Neuronal stem cell (in vitro differentiated cells): ENCODE measurements around the gene WHRN.

Experiments
- DNase-seq: peaks from one replicate; pipeline ENCODE4 v3.0.0-alpha.2; 2013; ENCODE audit warnings: low spot score
- H2AFZ ChIP-seq: one replicate; pipeline ENCODE4 v1.6.1; 2013; ENCODE audit warnings: mild to moderate bottlenecking, low read length, inconsistent platforms
- H2AK5ac ChIP-seq: 2 replicates; pipeline ENCODE4 v1.6.1; 2013; ENCODE audit warnings: low read depth, mild to moderate bottlenecking, inconsistent platforms, low read length, moderate library complexity, mixed read lengths
- H2BK120ac ChIP-seq: 2 replicates; pipeline ENCODE4 v1.6.1; 2013; ENCODE audit warnings: low read depth, mild to moderate bottlenecking, inconsistent platforms, low read length, moderate library complexity, mixed read lengths
- H2BK12ac ChIP-seq: one replicate; pipeline ENCODE4 v1.6.1; 2013; ENCODE audit warnings: low read length, inconsistent platforms
- H2BK15ac ChIP-seq: 2 replicates; pipeline ENCODE4 v1.6.1; 2013; ENCODE audit warnings: mild to moderate bottlenecking, low read length, inconsistent platforms, mixed read lengths
- H2BK5ac ChIP-seq: one replicate; pipeline ENCODE4 v1.6.1; 2013; ENCODE audit warnings: inconsistent platforms, mild to moderate bottlenecking, low read length, moderate library complexity
- H3K14ac ChIP-seq: one replicate; pipeline ENCODE4 v1.6.1; 2013; ENCODE audit warnings: low read length, inconsistent platforms
- H3K18ac ChIP-seq: 2 replicates; pipeline ENCODE4 v1.6.1; 2013; ENCODE audit warnings: low read length, inconsistent platforms
- H3K23ac ChIP-seq: 2 replicates; pipeline ENCODE4 v1.6.1; 2013; ENCODE audit warnings: low read depth, mild to moderate bottlenecking, mixed read lengths, low read length, inconsistent platforms; ENCODE audit not compliant: poor library complexity
- H3K27ac ChIP-seq: replicated peaks from 3 replicates; pipeline ENCODE4 v1.5.1; 2013; ENCODE audit warnings: low read length, inconsistent platforms
- H3K27me3 ChIP-seq, 3 experiments: 2 replicates each; pipeline ENCODE4 v1.6.1; 2013; ENCODE audit warnings: low read length in 3 of 3, mild to moderate bottlenecking in 2 of 3, inconsistent platforms in 1 of 3, low read depth in 1 of 3, mixed read lengths in 1 of 3, moderate library complexity in 1 of 3; ENCODE audit not compliant: control insufficient read depth in 3 of 3, insufficient read depth in 3 of 3
- H3K36me3 ChIP-seq, 2 donors: replicated peaks in 1 of 2; 2 replicates each; pipeline ENCODE4 v1.6.1; 2013; ENCODE audit warnings: low read length in 2 of 2; ENCODE audit not compliant: control insufficient read depth in 2 of 2, insufficient read depth in 2 of 2
- H3K4ac ChIP-seq: 2 replicates; pipeline ENCODE4 v1.6.1; 2013; ENCODE audit warnings: inconsistent platforms, mild to moderate bottlenecking, low read length, moderate library complexity
- H3K4me1 ChIP-seq, 2 donors: 1 replicate in 1 of 2; 2 replicates in 1 of 2; pipeline ENCODE4 v1.6.1; 2013; ENCODE audit warnings: low read length in 2 of 2, low read depth in 1 of 2; ENCODE audit not compliant: control insufficient read depth in 2 of 2, insufficient read depth in 1 of 2
- H3K4me2 ChIP-seq: one replicate; pipeline ENCODE4 v1.6.1; 2013; ENCODE audit warnings: mild to moderate bottlenecking, low read length, inconsistent platforms; ENCODE audit not compliant: insufficient read depth, poor library complexity, severe bottlenecking
- H3K4me3 ChIP-seq, 2 donors: 2 replicates each; pipeline ENCODE4 v1.5.1; 2013; ENCODE audit warnings: low read length in 2 of 2, mild to moderate bottlenecking in 2 of 2, inconsistent platforms in 1 of 2, moderate library complexity in 1 of 2
- H3K79me1 ChIP-seq: one replicate; pipeline ENCODE4 v1.6.1; 2013; ENCODE audit warnings: low read depth, mild to moderate bottlenecking, inconsistent platforms, low read length, moderate library complexity
- H3K9ac ChIP-seq: one replicate; pipeline ENCODE4 v1.6.1; 2013; ENCODE audit warnings: mild to moderate bottlenecking, low read depth, low read length, inconsistent platforms; ENCODE audit not compliant: poor library complexity
- H3K9me3 ChIP-seq, 2 donors: replicated peaks in 1 of 2; 2 replicates each; pipeline versions ENCODE3 to v1.6.1; 2013; ENCODE audit warnings: low read length in 2 of 2, mild to moderate bottlenecking in 2 of 2, inconsistent platforms in 1 of 2, low read depth in 1 of 2, mixed read lengths in 1 of 2, moderate library complexity in 1 of 2; ENCODE audit not compliant: control insufficient read depth in 2 of 2, insufficient read depth in 1 of 2
- H4K8ac ChIP-seq: one replicate; pipeline ENCODE4 v1.6.1; 2013; ENCODE audit warnings: low read depth, mild to moderate bottlenecking, inconsistent platforms, low read length, moderate library complexity
- H4K91ac ChIP-seq: one replicate; pipeline ENCODE4 v1.6.1; 2013; ENCODE audit warnings: low read length, low read depth, mild to moderate bottlenecking, inconsistent platforms; ENCODE audit not compliant: poor library complexity
- WGBS, 2 donors: extraction: QIAGEN DNeasy Blood & Tissue Kit; methylation state at CpG; one replicate each; pipeline ENCODE4 v1.1.7; 2013; ENCODE audit warnings: missing lambda C conversion rate in 2 of 2, mixed read lengths in 1 of 2; ENCODE audit not compliant: insufficient read length in 2 of 2, insufficient replicate concordance in 1 of 2; ENCODE audit errors: extremely low coverage in 2 of 2; 5-methylcytosine and 5-hydroxymethylcytosine counted together

The WHRN gene

DNA sequence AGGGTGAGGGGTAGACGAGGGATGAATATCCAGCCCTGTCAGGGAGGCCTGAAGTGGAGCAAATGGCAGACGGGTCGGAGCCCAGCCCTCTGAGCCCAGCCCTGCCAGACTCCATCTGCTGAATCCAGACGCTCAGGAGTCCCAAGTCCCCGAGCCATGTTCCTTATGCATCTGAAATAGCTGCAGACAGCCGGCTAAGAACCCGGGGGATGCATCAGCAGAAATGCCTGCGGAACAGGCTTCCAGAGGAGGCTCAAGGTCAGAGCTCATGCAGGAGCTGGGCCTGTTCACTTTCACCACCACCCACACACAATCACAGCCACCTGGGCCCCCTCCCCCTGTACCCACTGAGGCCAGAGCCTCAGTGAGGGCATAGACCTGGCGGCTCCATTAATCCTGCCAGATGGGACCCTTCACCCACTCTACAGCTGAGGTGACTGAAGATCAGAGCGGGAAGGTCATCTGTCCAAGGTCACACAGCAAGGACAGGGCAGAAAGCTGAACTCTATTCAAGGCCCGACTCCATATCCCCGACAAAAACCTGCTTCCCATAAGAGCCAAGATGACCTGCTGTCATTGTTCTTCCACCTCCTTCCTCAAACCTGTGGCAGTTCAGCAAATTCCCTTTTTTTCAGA, 93.1 kb downstream of the WHRN start:
- Histone ChIP-seq H3K9ac (no peak overlapping the region), H3K27me3 (no peaks in the 10 kb centered on the region), H2BK15ac (no peak overlapping the region), H4K91ac (no peak overlapping the region), H3K27ac (no peak overlapping the region), H2BK12ac (no peak overlapping the region), H2AFZ (no peak overlapping the region), H3K4ac (no peak overlapping the region), H3K4me2 (no peak overlapping the region), H3K14ac (no peak overlapping the region), H2BK5ac (no peak overlapping the region), H3K23ac (no peak overlapping the region), H2BK120ac (no peak overlapping the region), H3K9me3 (no peaks in the 10 kb centered on the region), H3K4me3 (no peak overlapping the region), H3K4me1 (peaks cover 23 to 33% of the 10 kb centered on the region in 2 donors), H4K8ac (no peak overlapping the region), H3K18ac (no peak overlapping the region), H3K36me3 (peaks cover 0 to 2% of the 10 kb centered on the region in 2 donors), H2AK5ac (no peak overlapping the region), H3K79me1 (no peaks in the 10 kb centered on the region)
- no CpG with 5 or more reads among the region's 12 CpGs for WGBS, 2 donors
- no peak for DNase-seq

DNA sequence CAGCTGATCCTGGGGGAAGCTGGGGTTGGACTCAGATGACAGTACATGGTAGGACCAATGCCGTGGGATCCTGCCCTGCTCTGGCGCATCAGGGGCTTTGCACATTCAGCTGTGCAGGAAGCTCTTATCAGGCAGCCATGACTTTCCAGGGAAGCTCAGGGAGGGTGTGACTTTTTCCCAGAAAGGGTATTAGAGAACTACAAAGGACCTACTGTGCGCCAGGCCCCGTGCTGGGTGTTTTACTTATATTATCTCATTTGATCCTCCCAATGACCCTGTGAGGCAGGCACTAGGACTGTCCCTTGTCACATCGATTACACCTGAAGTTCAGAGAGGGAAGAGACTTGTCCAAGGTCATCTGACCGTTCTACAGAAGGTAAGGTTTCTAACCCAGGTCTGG, 93.8 kb downstream of the WHRN start:
- Histone ChIP-seq H3K4me2 (no peak overlapping the region), H2AK5ac (no peak overlapping the region), H3K4me1 (peaks cover 19 to 28% of the 10 kb centered on the region in 2 donors), H3K27ac (no peak overlapping the region), H3K79me1 (no peaks in the 10 kb centered on the region), H3K36me3 (peaks cover 0 to 2% of the 10 kb centered on the region in 2 donors), H3K9me3 (no peaks in the 10 kb centered on the region), H3K27me3 (no peaks in the 10 kb centered on the region), H3K9ac (no peak overlapping the region), H2BK15ac (no peak overlapping the region), H3K4me3 (no peak overlapping the region), H2AFZ (no peak overlapping the region), H2BK120ac (no peak overlapping the region), H2BK5ac (no peak overlapping the region), H3K18ac (no peak overlapping the region), H2BK12ac (no peak overlapping the region), H4K91ac (no peak overlapping the region), H3K4ac (no peak overlapping the region), H3K14ac (no peak overlapping the region), H4K8ac (no peak overlapping the region), H3K23ac (no peak overlapping the region)
- DNase-seq: no peak
- WGBS, 2 donors: no CpG with 5 or more reads among the region's 6 CpGs

DNA sequence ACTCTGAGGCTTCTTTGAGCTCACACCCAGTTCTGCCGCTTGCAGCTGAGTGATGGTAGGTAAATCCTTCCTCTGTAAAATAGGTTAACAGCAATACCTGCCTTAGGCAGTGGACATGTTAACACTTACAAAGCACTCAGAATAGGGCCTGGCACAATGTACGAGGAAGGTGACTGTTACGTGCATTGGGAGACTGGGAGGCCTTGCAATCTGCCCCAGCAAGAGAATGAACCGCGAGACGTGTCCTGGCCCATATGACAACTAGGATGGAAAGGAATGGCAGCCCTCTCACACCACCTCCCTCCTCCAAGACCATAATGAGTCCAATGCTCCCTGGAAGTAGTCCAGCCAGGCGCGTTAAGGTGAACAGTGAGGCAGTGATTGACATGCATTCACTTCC, 94.4 kb downstream of the WHRN start:
- no CpG with 5 or more reads among the region's 8 CpGs for WGBS, 2 donors
- Histone ChIP-seq H2BK12ac (no peak overlapping the region), H3K4me3 (no peak overlapping the region), H3K27me3 (no peaks in the 10 kb centered on the region), H3K18ac (no peak overlapping the region), H3K4me2 (no peak overlapping the region), H4K8ac (no peak overlapping the region), H3K27ac (no peak overlapping the region), H3K23ac (no peak overlapping the region), H2AFZ (no peak overlapping the region), H3K4ac (no peak overlapping the region), H2AK5ac (no peak overlapping the region), H3K4me1 (peaks cover 19 to 28% of the 10 kb centered on the region in 2 donors), H2BK120ac (no peak overlapping the region), H3K36me3 (peaks cover 0 to 2% of the 10 kb centered on the region in 2 donors), H3K79me1 (no peaks in the 10 kb centered on the region), H3K9me3 (no peaks in the 10 kb centered on the region), H3K14ac (no peak overlapping the region), H2BK5ac (no peak overlapping the region), H3K9ac (no peak overlapping the region), H4K91ac (no peak overlapping the region), H2BK15ac (no peak overlapping the region)
- no peak for DNase-seq

DNA sequence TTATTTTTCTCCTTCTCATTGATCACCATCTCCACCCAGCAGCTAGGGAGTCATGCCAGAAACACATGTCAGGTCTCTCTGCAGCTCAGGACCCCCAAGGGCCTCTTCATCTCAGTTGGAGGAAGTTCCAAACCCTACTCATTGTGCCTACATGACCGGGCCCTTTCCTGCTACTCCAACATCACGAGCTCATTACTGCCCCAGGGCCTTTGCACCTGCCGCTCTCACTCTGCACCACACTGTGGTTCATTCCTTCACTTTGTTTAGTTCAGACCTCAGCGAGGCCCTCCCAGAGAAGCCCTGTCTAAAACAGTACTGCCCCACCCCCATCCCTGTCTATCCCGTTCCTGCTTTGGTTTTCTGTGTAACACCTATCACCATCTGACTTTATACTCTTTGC, 95.4 kb downstream of the WHRN start:
- no peak overlapping the region for H3K4me3 ChIP-seq
- H2BK5ac ChIP-seq: no peak overlapping the region
- H3K18ac ChIP-seq: no peak overlapping the region
- no peaks in the 10 kb centered on the region for H3K9me3 ChIP-seq
- no peaks in the 10 kb centered on the region for H3K27me3 ChIP-seq
- H3K4me2 ChIP-seq: no peak overlapping the region
- no peak overlapping the region for H3K27ac ChIP-seq
- peaks cover 19 to 28% of the 10 kb centered on the region in 2 donors for H3K4me1 ChIP-seq
- no peak overlapping the region for H3K4ac ChIP-seq
- H3K36me3 ChIP-seq: peaks cover 0 to 2% of the 10 kb centered on the region in 2 donors
- DNase-seq: no peak
- no peak overlapping the region for H2AFZ ChIP-seq
- H3K9ac ChIP-seq: no peak overlapping the region
- H2BK15ac ChIP-seq: no peak overlapping the region
- no peak overlapping the region for H2BK12ac ChIP-seq
- no peak overlapping the region for H3K14ac ChIP-seq
- H2BK120ac ChIP-seq: no peak overlapping the region
- no peak overlapping the region for H2AK5ac ChIP-seq
- no peak overlapping the region for H4K91ac ChIP-seq
- no peak overlapping the region for H3K23ac ChIP-seq
- no peaks in the 10 kb centered on the region for H3K79me1 ChIP-seq
- WGBS, 2 donors: no CpG with 5 or more reads among the region's 5 CpGs
- H4K8ac ChIP-seq: no peak overlapping the region
